Activated CD8-positive, alpha-beta memory T cell treated with anti-CD3 and anti-CD28 coated beads for 1 hour (primary cell): ENCODE results near the gene KIF6.
"Not testable (repeated sequence)": the region's sequence is repeated elsewhere in the genome, so short reads cannot be mapped to it uniquely, and the experiment has no call there.

Experiments used
- DNase-seq, 2 donors: peaks; one replicate each; pipeline ENCODE4 v3.0.0-alpha.2; 2020; ENCODE audit warnings: low read depth in 1 of 2; ENCODE audit errors: extremely low read depth in 1 of 2

The KIF6 gene

DNA sequence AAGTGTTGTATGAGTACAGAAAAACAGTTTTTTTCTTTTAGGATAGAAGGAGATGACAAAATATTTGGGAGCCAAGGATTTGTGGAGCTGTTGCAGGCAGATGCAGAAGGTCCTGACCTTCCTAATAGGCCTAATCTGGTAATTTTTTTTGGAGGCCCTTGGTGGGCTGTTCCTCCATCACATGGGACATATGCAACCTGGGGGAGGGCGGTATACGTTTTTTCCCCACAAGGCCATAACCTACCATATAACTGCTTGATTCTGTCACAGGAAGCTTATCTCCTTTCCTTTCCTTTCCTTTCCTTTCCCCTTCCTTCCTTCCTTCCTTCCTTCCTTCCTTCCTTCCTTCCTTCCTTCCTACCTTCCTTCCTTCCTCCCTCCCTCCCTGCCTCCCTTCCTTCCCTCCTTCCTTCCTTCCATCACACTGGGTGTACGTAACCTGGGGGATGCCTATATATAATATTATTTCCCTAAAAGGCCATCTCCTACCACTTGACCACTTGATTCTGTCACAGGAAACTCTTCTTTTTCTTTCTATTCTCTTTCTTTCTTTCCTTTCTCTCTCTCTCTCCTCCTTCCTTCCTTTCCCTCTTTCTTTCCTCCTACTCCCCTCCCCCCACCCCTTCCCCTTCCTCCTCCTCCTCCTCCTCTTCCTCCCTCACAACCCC, 217.7 kb downstream of the KIF6 start:
- DNase-seq: no peak

DNA sequence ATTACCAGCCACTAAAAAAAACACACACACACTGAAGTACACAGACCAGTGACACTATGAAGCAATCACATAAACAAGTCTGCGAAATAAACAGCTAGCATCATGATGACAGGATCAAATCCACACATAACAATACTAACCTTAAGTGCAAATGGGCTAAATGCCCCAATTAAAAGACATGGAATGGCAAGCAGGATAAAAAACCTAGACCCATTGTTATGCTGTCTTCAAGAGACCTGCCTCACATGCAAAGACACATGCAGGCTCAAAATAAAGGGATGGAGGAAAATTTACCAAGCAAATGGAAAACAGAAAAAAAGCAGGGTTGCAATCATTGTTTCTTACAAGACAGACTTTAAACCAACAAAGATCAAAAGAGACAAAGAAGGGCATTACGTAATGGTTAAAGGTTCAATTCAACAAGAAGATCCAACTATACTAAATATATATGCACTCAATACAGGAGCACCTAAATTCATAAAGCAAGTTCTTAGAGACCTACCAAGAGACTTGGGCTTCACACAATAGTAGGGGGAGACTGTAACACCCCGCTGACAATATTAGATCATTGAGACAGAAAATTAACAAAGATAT, 222.7 kb downstream of the KIF6 start:
- not testable (repeated sequence) for DNase-seq

DNA sequence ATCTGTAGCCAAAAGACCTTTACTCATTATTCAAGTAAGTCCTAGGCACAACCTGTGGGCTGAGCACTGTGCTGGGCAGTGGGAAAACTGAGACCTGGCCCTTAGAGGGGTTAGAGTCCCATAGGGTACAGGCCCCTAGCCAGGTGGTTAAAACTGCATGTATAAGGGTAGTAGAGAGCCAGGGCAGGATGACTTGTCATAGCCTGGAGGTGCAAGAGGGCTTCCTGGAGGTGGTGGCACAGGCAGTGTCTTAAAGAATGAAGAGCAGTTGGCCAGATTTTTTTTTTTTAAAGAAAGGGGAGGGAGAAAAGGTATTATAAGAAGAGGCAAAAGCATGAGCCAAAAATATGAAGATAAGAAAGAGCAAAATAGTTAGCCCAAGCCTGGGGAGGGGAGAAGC, 226.2 kb downstream of the KIF6 start:
- no peak for DNase-seq

DNA sequence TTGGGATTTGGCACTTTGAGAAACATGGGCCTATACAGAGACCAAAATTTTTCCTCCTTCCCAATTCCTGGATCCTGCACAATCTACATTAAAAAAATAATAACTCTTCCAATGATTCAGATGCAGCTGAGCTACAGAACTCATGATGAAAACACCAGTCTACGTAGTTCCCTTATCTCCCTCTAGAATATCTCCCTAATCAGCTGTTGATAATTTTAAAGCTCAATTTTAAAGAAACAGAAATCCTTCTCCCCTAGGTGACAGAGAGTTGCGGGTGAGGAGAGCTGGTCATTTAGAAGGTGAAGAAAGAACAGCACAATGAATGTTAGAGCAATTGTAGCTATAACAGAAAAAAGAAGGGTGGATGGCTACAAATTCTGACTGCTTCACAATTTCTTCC, 227.1 kb downstream of the KIF6 start:
- DNase-seq: no peak

DNA sequence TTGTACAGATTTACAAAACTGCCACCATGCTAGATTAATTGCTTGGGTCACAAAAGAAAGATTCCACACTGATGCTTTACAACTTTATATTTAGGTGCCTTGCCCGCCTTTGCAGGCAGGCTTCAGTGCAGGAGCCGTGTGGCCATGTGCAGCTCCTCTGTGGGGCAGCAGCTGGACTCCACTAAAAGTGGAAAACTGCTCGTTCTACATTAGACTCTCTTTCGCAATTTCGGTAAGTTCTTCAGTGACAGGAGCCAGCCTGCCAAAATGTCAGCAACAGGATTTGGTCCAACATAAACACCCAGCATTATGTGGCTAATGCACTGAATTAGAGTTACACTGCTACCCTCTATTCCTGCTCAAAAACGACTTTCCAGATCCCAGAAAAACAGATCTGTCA, 228.3 kb downstream of the KIF6 start:
- DNase-seq: no peak

DNA sequence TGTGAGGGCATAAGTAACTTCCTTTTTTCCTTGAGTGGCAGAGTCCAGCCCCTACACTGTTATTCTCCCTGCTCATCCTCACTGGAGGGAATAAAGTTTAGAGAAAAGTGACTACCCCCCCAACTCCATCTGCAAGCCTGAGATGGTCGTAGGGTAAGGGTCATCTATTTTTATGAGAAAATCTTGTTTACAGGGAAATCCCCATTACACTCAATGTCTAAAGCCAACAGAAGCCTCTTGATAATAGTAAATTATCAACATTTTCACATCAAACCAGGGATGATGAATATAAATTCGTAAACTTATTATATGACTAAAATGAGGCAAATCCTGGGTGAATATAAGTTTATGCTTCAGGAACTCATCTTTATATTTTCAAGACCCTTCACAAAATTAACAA, 228.8 kb downstream of the KIF6 start:
- no peak for DNase-seq

DNA sequence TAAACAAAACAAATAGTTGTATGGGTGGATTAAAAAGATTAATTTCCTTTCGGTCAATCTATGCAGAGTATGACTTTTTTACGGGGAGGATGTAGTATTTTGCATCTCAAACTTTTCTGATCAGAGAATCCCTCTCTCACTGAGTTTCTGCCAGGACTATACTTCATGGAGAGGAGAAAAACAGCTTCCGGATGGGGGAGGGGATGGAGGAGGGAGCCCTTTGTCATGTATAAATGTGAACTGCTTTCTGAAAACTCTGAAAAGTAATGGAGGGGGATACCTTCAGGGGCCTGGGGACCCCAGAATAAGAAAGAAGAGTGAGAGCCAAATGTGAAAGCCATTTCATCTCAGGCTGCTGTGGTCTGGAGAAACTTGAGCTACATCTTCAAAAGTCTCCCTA, 229.6 kb downstream of the KIF6 start:
- DNase-seq: no peak

DNA sequence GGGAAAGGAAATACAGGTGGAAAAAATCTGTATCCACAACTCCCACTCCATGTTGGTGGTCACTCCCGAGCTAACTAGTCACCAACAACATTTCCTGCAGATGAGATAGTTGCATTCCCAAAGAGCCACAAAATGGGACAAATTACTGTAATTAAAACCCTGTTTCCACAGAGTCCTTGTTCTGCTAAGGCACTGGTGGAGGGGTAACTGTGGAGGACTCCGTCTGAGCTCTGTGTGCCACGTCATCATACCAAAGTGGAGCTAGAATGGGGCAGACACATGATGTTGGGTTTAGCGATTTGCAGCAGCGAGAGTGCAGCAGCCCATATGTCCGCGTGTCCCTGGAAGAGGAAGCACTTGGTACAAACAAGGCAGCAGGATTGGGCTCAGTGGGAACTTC, 230.2 kb downstream of the KIF6 start:
- DNase-seq: no peak

DNA sequence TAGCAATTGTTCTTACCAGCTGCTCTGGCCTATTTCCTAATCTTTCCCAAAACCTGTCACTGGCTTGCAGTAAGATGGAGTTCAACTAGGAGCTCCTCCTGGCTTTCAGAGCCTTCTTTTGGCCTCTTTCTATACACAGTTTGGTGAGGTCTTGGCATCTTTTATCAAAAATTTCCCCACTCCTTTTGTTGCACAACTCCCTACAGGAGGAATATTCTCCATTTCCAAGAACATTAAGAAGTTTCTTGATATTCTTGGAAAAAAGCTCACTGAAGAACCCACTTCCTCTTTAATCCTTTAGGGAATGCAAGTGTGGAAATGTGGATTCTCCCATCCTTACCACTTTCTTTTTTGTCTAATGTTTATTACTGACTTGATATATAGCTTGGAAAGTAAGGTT, 231.4 kb downstream of the KIF6 start:
- DNase-seq: no peak

DNA sequence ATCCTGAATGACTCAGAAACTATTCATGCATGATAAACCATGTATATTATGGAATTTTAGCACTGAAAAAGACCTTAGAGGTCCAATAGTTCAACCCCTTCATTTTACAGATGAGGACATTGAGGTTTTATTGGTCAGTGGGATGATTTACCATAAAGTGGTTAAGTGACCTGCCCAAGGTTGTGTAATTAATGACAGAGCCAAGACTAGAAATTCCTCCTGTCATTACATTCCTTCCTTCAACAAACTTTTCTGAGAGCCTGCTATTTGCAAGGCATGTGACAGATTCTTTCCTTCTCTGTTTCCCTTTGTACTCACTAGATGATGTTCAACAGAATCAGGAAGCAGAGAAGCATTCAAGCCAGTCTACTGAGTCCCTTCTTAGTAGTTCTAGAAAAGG, 232.0 kb downstream of the KIF6 start:
- no peak for DNase-seq

DNA sequence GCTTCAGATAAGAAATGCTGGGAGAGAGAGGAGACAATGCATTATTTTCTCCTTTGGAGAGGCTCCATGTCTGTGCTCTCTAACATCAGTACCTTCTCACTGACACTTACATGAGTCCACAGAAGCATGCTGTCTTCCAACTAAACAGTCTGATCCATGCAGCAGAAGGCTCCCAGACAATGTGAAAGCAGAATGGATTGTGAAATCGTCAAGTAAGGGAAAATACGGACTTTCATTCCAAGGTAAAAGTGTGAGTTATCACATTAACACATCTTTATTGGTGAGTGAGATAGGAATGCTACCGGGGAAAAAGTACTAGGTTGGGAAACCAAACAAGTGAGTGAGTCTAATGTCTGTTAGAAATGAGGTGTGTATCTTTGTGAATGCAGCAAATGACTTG, 235.1 kb downstream of the KIF6 start:
- DNase-seq: no peak

DNA sequence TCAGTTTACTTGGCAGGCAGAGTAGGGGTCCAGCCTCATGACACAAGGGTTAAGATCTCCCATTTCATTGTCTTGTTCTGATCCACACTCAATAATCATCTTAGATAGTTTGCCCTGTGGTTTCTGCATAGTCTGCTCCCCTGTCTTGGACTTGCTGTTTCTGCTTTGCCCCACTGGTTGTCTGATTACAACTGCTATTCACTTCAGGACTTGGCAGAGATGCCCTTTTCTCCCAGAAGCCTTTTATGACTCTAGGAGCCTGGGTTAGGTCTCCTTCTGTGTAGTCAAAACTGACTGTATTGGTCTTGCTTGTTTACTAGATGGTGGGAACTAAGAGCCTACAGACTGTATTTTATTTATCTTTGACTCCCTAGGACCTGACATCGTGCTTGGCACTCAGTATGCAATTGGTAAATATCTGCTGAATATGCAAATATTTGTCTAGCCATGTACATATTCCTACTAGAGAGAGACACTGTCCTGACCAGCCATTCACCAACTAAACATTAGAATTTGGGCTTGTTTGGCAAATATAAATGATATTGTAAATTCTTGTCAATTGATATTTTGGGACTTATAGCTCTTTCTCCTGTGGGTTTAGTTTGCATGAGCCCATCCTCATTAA, 236.8 kb downstream of the KIF6 start:
- DNase-seq: no peak

DNA sequence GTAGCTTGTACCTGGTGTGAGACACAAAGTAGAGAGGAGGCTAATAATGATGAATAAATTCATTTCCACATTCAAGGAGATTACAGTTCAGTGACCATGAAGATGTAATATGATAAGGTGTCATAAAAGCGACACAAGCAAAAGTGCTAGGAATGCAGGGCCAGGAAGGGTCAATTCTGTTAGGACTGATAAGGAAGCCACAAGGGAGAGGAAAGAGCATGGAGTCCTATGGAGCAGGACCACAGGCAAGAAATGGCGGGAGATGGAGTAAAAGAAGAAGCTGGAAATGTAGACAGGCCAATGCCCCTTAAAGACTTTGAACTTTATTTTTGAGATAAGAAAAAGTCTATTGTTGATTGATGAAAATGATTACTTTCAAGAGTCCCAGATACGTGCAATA, 240.9 kb downstream of the KIF6 start:
- no peak for DNase-seq

DNA sequence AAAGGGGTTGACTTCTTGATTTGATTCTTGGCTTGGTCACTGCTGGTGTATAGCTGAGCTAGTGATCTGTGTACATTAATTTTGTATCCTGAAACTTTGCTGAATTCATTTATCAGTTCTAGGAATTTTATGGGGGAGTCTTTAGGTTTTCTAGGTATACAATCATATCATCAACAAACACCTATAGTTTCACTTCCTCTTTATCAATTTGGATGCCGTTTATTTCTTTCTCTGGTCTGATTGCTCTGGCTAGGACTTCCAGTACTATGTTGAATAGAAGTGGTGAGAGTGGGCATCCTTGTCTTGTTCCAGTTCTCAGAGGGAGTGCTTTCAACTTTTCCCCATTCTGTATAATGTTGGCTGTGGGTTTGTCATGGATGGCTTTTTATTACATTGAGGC, 245.4 kb downstream of the KIF6 start:
- not testable (repeated sequence) for DNase-seq

DNA sequence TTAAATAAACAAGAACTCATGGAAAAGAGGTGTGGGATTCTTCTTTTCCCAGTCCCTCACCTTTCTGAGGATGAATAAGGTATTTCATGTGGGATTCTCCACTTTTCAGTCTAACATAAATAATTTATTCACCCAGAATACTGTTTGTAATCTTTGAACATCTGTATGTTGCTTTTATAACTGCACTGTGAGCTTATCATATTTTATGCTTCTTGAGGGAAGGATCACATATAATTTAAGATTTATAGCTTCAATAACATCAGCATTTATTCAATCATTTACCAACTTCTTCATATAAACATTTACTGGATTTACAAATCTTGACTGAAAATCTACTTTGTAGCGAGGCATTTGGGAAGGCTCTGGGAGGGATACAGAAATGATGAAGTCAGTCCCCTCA, 248.5 kb downstream of the KIF6 start:
- no peak for DNase-seq

DNA sequence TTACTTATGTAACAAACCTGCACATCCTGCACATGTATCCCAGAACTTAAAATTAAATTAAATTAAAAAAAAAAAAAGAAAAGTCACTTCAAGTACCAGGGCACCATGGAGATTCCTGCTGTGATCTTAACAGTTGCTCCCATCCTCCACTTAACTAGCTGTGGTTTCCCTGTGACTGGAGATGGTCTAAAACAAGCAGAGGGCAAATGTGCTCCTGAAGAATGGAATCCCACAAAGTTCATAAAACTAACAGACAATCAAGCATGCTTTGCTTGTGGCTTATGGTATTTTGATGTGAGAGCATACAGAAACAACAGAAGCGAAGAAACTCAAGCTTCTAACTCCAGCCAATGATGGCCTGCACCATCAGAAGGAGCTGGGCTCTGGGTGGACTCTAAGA, 249.1 kb downstream of the KIF6 start:
- DNase-seq: no peak

DNA sequence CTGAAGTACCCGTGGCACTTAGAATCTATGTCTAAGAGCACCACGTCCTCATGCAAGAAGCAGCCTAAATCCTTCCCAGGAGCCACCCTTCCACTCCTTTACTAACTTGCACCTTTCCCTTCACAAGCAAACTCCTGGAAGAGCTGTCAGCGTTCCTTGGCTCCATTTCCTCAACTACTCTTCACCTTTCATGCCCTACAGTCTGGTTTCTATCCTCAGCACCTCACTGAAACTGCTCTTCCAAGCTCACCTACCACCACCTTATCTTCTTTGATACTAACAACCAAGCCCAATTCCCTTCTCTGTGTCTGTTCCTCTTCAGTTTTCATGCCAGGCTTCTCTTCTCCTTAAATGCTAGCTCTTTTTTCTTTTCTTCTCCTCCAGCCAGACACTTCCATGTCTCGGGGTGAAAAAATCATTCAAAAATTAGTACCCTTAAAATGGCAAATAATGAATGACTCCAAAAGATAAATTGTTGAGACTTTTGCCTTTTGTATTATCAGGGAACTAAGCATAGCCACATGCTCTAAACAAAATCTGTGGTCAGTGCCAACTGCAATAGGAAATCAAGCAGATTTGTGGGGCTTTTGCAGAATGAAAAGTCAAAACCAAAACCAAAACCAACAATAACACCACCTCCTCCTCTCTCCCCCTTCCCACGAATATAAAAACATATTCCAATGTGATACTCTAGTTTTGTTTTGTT, 253.1 kb downstream of the KIF6 start:
- no peak for DNase-seq

DNA sequence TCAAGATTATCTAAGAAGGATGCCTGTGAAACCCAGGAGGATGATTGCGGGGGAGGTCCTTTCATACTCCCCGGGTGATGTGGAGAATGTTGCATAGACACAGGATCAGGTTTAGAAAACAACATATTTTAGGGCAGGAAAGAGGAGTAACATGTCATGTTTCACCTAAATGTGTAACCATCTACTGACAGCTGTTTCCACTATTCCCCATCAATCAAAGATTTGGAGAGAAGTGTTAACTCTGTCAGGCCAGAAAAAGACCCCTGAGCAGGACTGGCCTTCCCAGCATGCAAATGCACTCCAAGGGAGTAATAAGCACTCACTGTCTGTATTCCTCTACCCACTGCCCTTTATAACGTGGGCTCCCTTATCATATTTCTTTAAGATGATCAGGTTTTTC, 254.7 kb downstream of the KIF6 start:
- DNase-seq: no peak

DNA sequence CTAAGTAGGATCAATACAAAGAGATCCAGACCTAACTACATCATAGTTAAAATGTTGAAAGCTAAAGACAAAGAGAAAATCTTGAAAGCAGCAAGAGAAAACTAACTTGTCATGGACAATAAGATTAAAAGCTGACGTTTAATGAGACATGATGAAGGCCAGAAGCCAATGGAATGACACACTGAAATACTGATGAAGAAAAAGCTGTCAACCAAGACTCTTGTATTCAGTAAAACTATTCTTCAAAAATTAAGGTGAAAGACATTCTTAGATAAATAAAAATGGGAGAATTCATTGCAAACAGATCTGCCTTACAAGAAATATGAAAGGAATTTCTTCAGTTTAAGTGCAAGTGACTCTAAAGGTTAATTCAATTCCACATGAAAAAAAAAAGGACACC, 256.8 kb downstream of the KIF6 start:
- DNase-seq: no peak

DNA sequence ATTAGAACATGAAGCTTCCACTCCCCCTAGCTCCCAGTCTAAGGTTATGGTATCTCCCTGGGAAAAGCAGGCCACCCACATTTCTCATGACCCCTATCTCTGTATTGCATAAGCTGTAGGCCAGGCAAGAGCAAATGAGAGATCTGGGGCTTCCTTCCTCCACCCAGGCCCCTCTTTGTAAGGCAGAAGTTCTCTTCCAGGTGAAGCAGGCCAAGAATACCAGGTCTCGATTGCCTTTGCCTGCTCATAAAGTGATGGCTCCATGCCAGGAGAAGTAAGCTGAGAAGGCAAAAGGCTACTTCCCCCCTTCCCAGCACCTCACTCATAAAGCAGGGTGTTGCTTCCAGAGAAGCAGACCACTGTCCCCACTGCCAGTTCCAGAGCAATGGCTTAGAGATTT, 258.6 kb downstream of the KIF6 start:
- DNase-seq: no peak

DNA sequence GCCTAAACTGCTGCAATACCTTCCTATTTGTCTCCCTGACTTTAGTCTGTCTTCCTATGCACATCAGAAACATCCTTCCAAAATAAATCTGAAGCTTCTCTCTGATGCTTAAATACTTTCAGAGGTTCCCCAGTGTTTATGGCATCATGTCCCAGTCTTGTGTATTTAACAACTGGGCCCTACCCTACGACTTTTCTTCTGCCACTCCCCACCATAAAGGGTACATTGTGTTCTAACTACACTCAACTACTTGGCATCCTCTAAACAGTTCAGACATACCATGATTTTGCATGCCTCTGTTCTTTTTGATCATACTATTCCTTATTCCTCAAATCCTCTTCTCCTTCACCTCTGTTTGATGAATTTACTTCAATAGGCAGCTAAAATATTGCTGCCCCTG, 259.7 kb downstream of the KIF6 start:
- no peak for DNase-seq

DNA sequence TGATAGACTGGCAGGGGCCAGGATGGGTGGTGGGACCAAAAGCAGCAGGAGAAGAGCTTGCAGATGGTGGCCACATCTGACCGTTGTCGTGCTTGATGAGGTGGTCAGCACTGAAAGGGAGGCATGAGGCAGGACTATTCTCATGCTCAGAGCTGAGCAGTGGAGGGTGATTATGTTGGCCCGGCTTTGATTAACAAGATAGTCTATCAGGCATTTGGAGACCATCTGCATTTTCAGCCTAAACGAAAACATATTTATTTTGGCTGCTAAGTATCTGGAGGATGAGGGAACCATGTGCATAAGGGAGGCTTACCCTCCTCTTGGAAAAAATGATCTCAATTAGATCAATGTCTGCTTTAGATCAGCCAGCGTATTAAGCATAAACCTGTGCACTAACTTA, 261.1 kb downstream of the KIF6 start:
- no peak for DNase-seq
